Measurements from ENCODE around the gene NCAPD3. TPM values are rescaled to one million over a fixed set of nuclear protein-coding genes. Genes with fewer than 3 reads are reported as not detected.

NCAPD3 gene
- total and polyA plus RNA-seq, 2 donors (not counting 1 experiment from before 2014, with no cell fraction given) = 7.4 to 11.4 TPM

GRCh38 chr11:134243913-134244312 lies 20.1 kb upstream of the NCAPD3 start:
- Histone ChIP-seq H4K20me1 (ENCODE audit: control insufficient read depth, extremely low read depth, insufficient read depth, low read length) (no peaks in the 10 kb centered on the region), H3K4me1 (ENCODE audit: control insufficient read depth, extremely low read depth, insufficient read depth, low read length) (no peaks in the 10 kb centered on the region), H3K79me2 (ENCODE audit: control insufficient read depth, insufficient read depth, low read length) (no peaks in the 10 kb centered on the region), H3K4me3 (replicated peaks in 1 of 4; ENCODE audit: control extremely low read depth in 1 of 4, insufficient read depth in 1 of 4, low read depth in 3 of 4, low read length in 4 of 4) (no peak overlapping the region), H3K27me3 (ENCODE audit: control insufficient read depth, insufficient read depth, low read length) (no peaks in the 10 kb centered on the region), H3K9ac (ENCODE audit: insufficient read depth, low read length) (no peak overlapping the region), H2AFZ (ENCODE audit: low read length) (no peak overlapping the region), H3K36me3 (ENCODE audit: control insufficient read depth, insufficient read depth, low read length) (peaks cover 20% of the 10 kb centered on the region), H3K4me2 (ENCODE audit: extremely low read depth, insufficient read depth, low read length) (no peak overlapping the region), H3K9me3 (ENCODE audit: control insufficient read depth, insufficient read depth, low read depth, low read length) (no peaks in the 10 kb centered on the region), H3K27ac (ENCODE audit: insufficient read depth, low read length) (no peak overlapping the region)
- DNase-seq (ENCODE audit: low read depth in 2 of 2) = no peak
- TF ChIP-seq CTCF (conservative IDR thresholded peaks at IDR 0.05 in 1 of 2, IDR thresholded peaks at IDR 0.05 in 1 of 2; ENCODE audit: low read depth in 1 of 2, low read length in 2 of 2) = no peak
- no peak for TF ChIP-seq EZH2 (IDR thresholded peaks at IDR 0.05; ENCODE audit: low read length, missing control alignments)

GRCh38 chr11:134242376-134242775 lies 18.6 kb upstream of the NCAPD3 start:
- H3K27me3 ChIP-seq (ENCODE audit: control insufficient read depth, insufficient read depth, low read length) = no peaks in the 10 kb centered on the region
- H3K36me3 ChIP-seq (ENCODE audit: control insufficient read depth, insufficient read depth, low read length) = peaks cover 20% of the 10 kb centered on the region
- TF ChIP-seq CTCF (conservative IDR thresholded peaks at IDR 0.05 in 1 of 2, IDR thresholded peaks at IDR 0.05 in 1 of 2; ENCODE audit: low read depth in 1 of 2, low read length in 2 of 2) = no peak
- no peak for TF ChIP-seq EZH2 (IDR thresholded peaks at IDR 0.05; ENCODE audit: low read length, missing control alignments)
- no peak overlapping the region for H3K9ac ChIP-seq (ENCODE audit: insufficient read depth, low read length)
- no peak overlapping the region for H3K4me3 ChIP-seq (replicated peaks in 1 of 4; ENCODE audit: control extremely low read depth in 1 of 4, insufficient read depth in 1 of 4, low read depth in 3 of 4, low read length in 4 of 4)
- no peak overlapping the region for H3K27ac ChIP-seq (ENCODE audit: insufficient read depth, low read length)
- H2AFZ ChIP-seq (ENCODE audit: low read length) = no peak overlapping the region
- H3K4me2 ChIP-seq (ENCODE audit: extremely low read depth, insufficient read depth, low read length) = no peak overlapping the region
- no peaks in the 10 kb centered on the region for H3K4me1 ChIP-seq (ENCODE audit: control insufficient read depth, extremely low read depth, insufficient read depth, low read length)
- no peaks in the 10 kb centered on the region for H3K9me3 ChIP-seq (ENCODE audit: control insufficient read depth, insufficient read depth, low read depth, low read length)
- H3K79me2 ChIP-seq (ENCODE audit: control insufficient read depth, insufficient read depth, low read length) = no peaks in the 10 kb centered on the region
- no peaks in the 10 kb centered on the region for H4K20me1 ChIP-seq (ENCODE audit: control insufficient read depth, extremely low read depth, insufficient read depth, low read length)
- DNase-seq (ENCODE audit: low read depth in 2 of 2) = no peak

GRCh38 chr11:134240592-134240991 lies 16.8 kb upstream of the NCAPD3 start:
- no peaks in the 10 kb centered on the region for H4K20me1 ChIP-seq (ENCODE audit: control insufficient read depth, extremely low read depth, insufficient read depth, low read length)
- no peak overlapping the region for H3K27ac ChIP-seq (ENCODE audit: insufficient read depth, low read length)
- no peak overlapping the region for H3K4me3 ChIP-seq (replicated peaks in 1 of 4; ENCODE audit: control extremely low read depth in 1 of 4, insufficient read depth in 1 of 4, low read depth in 3 of 4, low read length in 4 of 4)
- H3K36me3 ChIP-seq (ENCODE audit: control insufficient read depth, insufficient read depth, low read length) = peaks cover 14% of the 10 kb centered on the region
- no peaks in the 10 kb centered on the region for H3K9me3 ChIP-seq (ENCODE audit: control insufficient read depth, insufficient read depth, low read depth, low read length)
- no peak for TF ChIP-seq EZH2 (IDR thresholded peaks at IDR 0.05; ENCODE audit: low read length, missing control alignments)
- TF ChIP-seq CTCF (conservative IDR thresholded peaks at IDR 0.05 in 1 of 2, IDR thresholded peaks at IDR 0.05 in 1 of 2; ENCODE audit: low read depth in 1 of 2, low read length in 2 of 2) = no peak
- H3K9ac ChIP-seq (ENCODE audit: insufficient read depth, low read length) = no peak overlapping the region
- H2AFZ ChIP-seq (ENCODE audit: low read length) = no peak overlapping the region
- H3K4me1 ChIP-seq (ENCODE audit: control insufficient read depth, extremely low read depth, insufficient read depth, low read length) = no peaks in the 10 kb centered on the region
- no peak overlapping the region for H3K4me2 ChIP-seq (ENCODE audit: extremely low read depth, insufficient read depth, low read length)
- no peaks in the 10 kb centered on the region for H3K27me3 ChIP-seq (ENCODE audit: control insufficient read depth, insufficient read depth, low read length)
- no peak for DNase-seq (ENCODE audit: low read depth in 2 of 2)
- no peaks in the 10 kb centered on the region for H3K79me2 ChIP-seq (ENCODE audit: control insufficient read depth, insufficient read depth, low read length)

All from fibroblast of lung (primary cell).